Natural killer cell (primary cell): Measurements from ENCODE around the gene MYO5A. TPM values are rescaled to one million over a fixed set of nuclear protein-coding genes. Genes with fewer than 3 reads are reported as not detected.

ENCODE experiments used
- ATAC-seq, 3 donors: fragments of 150-1000 bp in 2 of 3; fragments of 200-7000 bp in 1 of 3; cut with Tn5 transposase; 1 replicate in 1 of 3; 2 replicates in 2 of 3; pipeline ENCODE4 v1.10.0; 2021; ENCODE audit warnings: mild to moderate bottlenecking in 2 of 3, moderate library complexity in 2 of 3
- DNase-seq, 2 donors: peaks; one replicate each; pipeline versions ENCODE4 v3.0.0 to v3.0.0-alpha.2; 2013 to 2021; ENCODE audit warnings: mixed read lengths in 1 of 2
- H3K27ac ChIP-seq: one replicate; pipeline ENCODE4 v1.5.1; 2013; ENCODE audit warnings: mild to moderate bottlenecking, low read length
- H3K27me3 ChIP-seq: one replicate; pipeline ENCODE4 v1.6.1; 2013; ENCODE audit warnings: low read length; ENCODE audit not compliant: control insufficient read depth, insufficient read depth
- H3K36me3 ChIP-seq: one replicate; pipeline ENCODE4 v1.6.1; 2013; ENCODE audit warnings: low read length; ENCODE audit not compliant: control insufficient read depth, insufficient read depth
- H3K4me1 ChIP-seq: one replicate; pipeline ENCODE4 v1.6.1; 2013; ENCODE audit warnings: low read length; ENCODE audit not compliant: control insufficient read depth, insufficient read depth
- H3K4me3 ChIP-seq: one replicate; pipeline ENCODE4 v1.5.1; 2013; ENCODE audit warnings: low read length
- H3K9me3 ChIP-seq: one replicate; pipeline ENCODE4 v1.6.1; 2013; ENCODE audit warnings: low read length; ENCODE audit not compliant: control insufficient read depth, insufficient read depth
- H3K27ac Mint-ChIP-seq, 2 donors: one replicate each; pipeline ENCODE4 v1.8.0; 2022; ENCODE audit warnings: mild to moderate bottlenecking in 2 of 2, mixed read lengths in 2 of 2, moderate library complexity in 1 of 2
- H3K27me3 Mint-ChIP-seq, 2 donors: one replicate each; pipeline ENCODE4 v1.8.0; 2022; ENCODE audit warnings: low read depth in 2 of 2, mixed read lengths in 2 of 2
- H3K36me3 Mint-ChIP-seq: one replicate; pipeline ENCODE4 v1.8.0; 2022; ENCODE audit warnings: mixed read lengths
- H3K4me1 Mint-ChIP-seq, 2 donors: one replicate each; pipeline ENCODE4 v1.8.0; 2022; ENCODE audit warnings: mixed read lengths in 2 of 2
- H3K4me3 Mint-ChIP-seq: one replicate; pipeline ENCODE4 v1.8.0; 2022; ENCODE audit warnings: mild to moderate bottlenecking, moderate library complexity, mixed read lengths
- H3K9me3 Mint-ChIP-seq, 2 donors: one replicate each; pipeline ENCODE4 v1.8.0; 2022; ENCODE audit warnings: mixed read lengths in 2 of 2
- CTCF ChIP-seq: fragments of 200-600 bp; IDR thresholded peaks from one replicate; pipeline ENCODE4 v1.8.0; 2022; ENCODE audit warnings: antibody characterized with exemption
- WGBS: methylation state at CpG from one replicate; pipeline ENCODE4 v1.1.7; 2013; ENCODE audit warnings: missing lambda C conversion rate; ENCODE audit not compliant: insufficient coverage; 5-methylcytosine and 5-hydroxymethylcytosine counted together
- intact Hi-C: fragments of 100-400 bp; cut with micrococcal nuclease; formaldehyde crosslinking; loops from one replicate; pipeline ENCODE4 v1.14.2; 2022
- total RNA-seq, 4 donors: library from RNA; stranded (reverse); fragments of 120-200 nt in 1 of 4; gene quantifications; one replicate each; pipeline versions ENCODE4 v1.2.3 to v1.2.4, GENCODE V29; 2013 to 2022

Gene MYO5A
- total RNA-seq, 3 donors from 2014 or later (not counting 1 experiment from before 2014, with no cell fraction given): 42.8 to 51.5 (median 44.4) TPM

- peaks cover 23% of the 10 kb centered on the region for H3K36me3 ChIP-seq
- ATAC-seq (peak in 1 of 3 donors; percentile 14), DNase-seq (no peak)
- no peaks in the 10 kb centered on the region for H3K36me3 Mint-ChIP-seq
- H3K27ac ChIP-seq: no peak overlapping the region
- no peaks in the 10 kb centered on the region for H3K27me3 ChIP-seq
- peak overlapping the region; percentile 1 to 64 for H3K27ac Mint-ChIP-seq
- TF ChIP-seq CTCF: no peak
- H3K4me1 Mint-ChIP-seq: peaks cover 0 to 10% of the 10 kb centered on the region in 2 donors
- H3K9me3 Mint-ChIP-seq: no peaks in the 10 kb centered on the region
- WGBS: 83% methylated on average over 5 of the region's 5 CpGs
- no peak overlapping the region for H3K4me3 Mint-ChIP-seq
- no peaks in the 10 kb centered on the region for H3K4me1 ChIP-seq
- intact Hi-C loops: no loop called here
- H3K9me3 ChIP-seq: no peaks in the 10 kb centered on the region
- no peaks in the 10 kb centered on the region for H3K27me3 Mint-ChIP-seq
- H3K4me3 ChIP-seq: no peak overlapping the region
These were observed 191.4 kb downstream of the MYO5A start for GRCh38 chr15:52337198-52337853.

GRCh38 chr15:52336529-52336928, 192.2 kb downstream of the MYO5A start:
- ATAC-seq: no peak
- Mint-ChIP-seq H3K36me3 (no peaks in the 10 kb centered on the region), H3K4me3 (no peak overlapping the region), H3K27me3 (no peaks in the 10 kb centered on the region), H3K4me1 (peaks cover 5 to 17% of the 10 kb centered on the region in 2 donors), H3K9me3 (no peaks in the 10 kb centered on the region), H3K27ac (peak overlapping the region; percentile 1 to 64)
- H3K27me3 ChIP-seq: no peaks in the 10 kb centered on the region
- 88% methylated on average over 4 of the region's 4 CpGs for WGBS
- no peak overlapping the region for H3K4me3 ChIP-seq
- H3K36me3 ChIP-seq: peaks cover 21% of the 10 kb centered on the region
- TF ChIP-seq CTCF: no peak
- peaks cover 3% of the 10 kb centered on the region for H3K4me1 ChIP-seq
- DNase-seq: peak in 1 of 2 donors; percentile 11
- no peak overlapping the region for H3K27ac ChIP-seq
- intact Hi-C loops: no loop called here
- no peaks in the 10 kb centered on the region for H3K9me3 ChIP-seq

- Mint-ChIP-seq H3K4me1 (peaks cover 10 to 23% of the 10 kb centered on the region in 2 donors), H3K36me3 (no peaks in the 10 kb centered on the region), H3K9me3 (no peaks in the 10 kb centered on the region), H3K4me3 (no peak overlapping the region), H3K27ac (peak overlapping the region in 1 of 2 donors; percentile 2), H3K27me3 (no peaks in the 10 kb centered on the region)
- 94% methylated on average over 3 of the region's 3 CpGs for WGBS
- intact Hi-C loops: loop anchor here (5.0 kb wide), 1 partner anchor 77 kb away; no protein-coding TSS in a partner anchor
- ATAC-seq (no peak), DNase-seq (no peak)
- Histone ChIP-seq H3K9me3 (no peaks in the 10 kb centered on the region), H3K36me3 (peaks cover 22% of the 10 kb centered on the region), H3K27me3 (no peaks in the 10 kb centered on the region), H3K27ac (no peak overlapping the region), H3K4me3 (no peak overlapping the region), H3K4me1 (peaks cover 6% of the 10 kb centered on the region)
- no peak for TF ChIP-seq CTCF
These were observed 194.1 kb downstream of the MYO5A start for GRCh38 chr15:52334491-52335160.
